GM10266 (cell line): ENCODE results near the gene EHMT1.
A peak's percentile ranks its signal among the peaks of the same experiment; 100 is the strongest.

ENCODE experiments used
- DNase-seq: peaks from one replicate; pipeline ENCODE4 v3.0.0; 2012; ENCODE audit errors: extremely low spot score
- TF ChIP-seq, protein P1 (sequence below): IDR thresholded peaks from 2 replicates; pipeline ENCODE4 v1.5.1; 2012; ENCODE audit warnings: mild to moderate bottlenecking, low read depth; ENCODE audit not compliant: control insufficient read depth, insufficient read depth; ENCODE audit errors: missing control alignments

The EHMT1 gene

GRCh38 chr9:137604345-137605086 lies 14.3 kb upstream of the EHMT1 start:
- TF ChIP-seq, protein P1, sequence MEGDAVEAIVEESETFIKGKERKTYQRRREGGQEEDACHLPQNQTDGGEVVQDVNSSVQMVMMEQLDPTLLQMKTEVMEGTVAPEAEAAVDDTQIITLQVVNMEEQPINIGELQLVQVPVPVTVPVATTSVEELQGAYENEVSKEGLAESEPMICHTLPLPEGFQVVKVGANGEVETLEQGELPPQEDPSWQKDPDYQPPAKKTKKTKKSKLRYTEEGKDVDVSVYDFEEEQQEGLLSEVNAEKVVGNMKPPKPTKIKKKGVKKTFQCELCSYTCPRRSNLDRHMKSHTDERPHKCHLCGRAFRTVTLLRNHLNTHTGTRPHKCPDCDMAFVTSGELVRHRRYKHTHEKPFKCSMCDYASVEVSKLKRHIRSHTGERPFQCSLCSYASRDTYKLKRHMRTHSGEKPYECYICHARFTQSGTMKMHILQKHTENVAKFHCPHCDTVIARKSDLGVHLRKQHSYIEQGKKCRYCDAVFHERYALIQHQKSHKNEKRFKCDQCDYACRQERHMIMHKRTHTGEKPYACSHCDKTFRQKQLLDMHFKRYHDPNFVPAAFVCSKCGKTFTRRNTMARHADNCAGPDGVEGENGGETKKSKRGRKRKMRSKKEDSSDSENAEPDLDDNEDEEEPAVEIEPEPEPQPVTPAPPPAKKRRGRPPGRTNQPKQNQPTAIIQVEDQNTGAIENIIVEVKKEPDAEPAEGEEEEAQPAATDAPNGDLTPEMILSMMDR, result no peak
- no peak for DNase-seq

DNA sequence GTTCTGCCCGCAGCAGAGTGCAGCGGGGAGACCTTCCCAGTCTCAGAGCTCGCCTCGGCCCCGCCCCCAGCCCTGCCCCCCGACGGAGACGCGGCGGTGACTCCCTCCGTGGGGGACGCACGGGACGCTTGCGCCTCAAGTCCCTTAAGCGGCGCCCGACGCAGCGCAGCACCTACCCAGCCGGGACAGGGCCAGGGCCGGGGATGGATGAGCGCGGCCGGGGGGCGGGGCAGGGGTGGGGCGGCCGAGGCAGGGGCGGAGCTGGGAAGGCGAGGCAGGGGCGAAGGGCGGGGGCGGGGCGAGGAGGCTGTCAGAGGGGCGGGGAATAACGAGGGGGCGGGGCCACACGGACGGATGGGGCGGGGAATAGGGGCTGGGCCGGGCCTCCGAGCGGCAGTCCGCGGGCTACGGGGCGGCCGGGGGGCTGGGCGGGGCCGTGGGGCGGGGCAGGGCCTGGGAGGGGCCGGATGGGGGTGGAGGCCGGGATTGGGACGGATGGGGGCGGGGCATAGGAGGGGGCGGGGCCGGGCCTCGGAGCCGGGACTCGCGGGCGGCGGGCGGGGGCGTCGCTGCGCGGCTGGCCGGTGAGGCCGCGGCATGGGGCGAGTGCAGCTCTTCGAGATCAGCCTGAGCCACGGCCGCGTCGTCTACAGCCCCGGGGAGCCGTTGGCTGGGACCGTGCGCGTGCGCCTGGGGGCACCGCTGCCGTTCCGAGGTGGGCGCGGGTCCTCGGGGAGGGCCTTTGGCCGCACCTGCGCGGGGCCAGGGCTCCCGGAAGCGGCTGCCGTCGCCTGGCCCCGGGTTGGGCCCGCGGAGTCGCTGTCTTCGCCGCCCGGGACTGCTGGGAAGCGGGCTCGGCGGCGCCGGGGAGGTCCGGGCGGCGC lies 13.4 kb upstream of the EHMT1 start, which contains the start of gene ARRDC1:
Gene ARRDC1 (plus strand): TSS at position 566 of the 884 bp plus-strand sequence. CDS start 32 bp downstream, at position 598.
- TF ChIP-seq, protein P1, result peak; percentile 9
- DNase-seq, result peak; percentile 100

GRCh38 chr9:137606005-137606621 lies 12.7 kb upstream of the EHMT1 start:
- TF ChIP-seq, protein P1, result no peak
- DNase-seq, result no peak

- DNase-seq, result no peak
- TF ChIP-seq, protein P1, result no peak
These were observed 12.1 kb upstream of the EHMT1 start for GRCh38 chr9:137606734-137607138.

DNA sequence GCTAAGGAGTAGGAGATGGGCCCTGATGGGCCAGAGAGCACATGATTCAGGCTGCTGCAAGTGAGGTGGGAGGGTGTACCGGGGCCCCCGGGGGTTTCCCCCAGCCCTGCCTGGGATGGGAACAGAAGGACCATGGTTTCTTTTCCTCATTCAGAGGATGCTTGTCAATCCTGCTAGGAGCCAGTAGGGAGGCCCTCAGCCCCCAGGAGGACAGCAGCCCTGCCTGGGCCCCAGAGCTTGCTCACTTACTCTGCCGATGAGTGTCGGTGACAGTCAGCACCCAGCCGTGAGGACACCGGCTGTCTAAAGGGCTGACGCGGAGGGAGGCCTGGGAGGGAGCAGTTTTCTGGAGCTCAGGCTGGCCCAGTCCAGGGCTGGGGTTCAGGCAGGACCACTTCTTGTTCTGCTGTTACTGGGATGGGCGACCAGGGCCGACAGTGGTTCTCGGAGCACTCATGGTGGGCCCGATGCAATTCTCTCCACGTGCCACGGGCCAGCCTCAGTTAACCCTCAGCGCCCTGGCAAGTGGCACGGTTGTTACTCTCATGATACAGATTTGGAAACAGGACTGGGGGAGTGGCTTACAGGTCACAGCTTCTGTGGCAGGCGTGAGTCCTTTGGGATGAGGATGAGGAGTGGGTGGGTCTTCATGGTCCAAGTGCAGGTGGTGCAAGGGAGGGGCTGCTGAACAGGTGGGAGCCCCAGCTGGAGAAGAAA lies 11.5 kb upstream of the EHMT1 start:
- no peak for DNase-seq
- TF ChIP-seq, protein P1, result no peak

DNA sequence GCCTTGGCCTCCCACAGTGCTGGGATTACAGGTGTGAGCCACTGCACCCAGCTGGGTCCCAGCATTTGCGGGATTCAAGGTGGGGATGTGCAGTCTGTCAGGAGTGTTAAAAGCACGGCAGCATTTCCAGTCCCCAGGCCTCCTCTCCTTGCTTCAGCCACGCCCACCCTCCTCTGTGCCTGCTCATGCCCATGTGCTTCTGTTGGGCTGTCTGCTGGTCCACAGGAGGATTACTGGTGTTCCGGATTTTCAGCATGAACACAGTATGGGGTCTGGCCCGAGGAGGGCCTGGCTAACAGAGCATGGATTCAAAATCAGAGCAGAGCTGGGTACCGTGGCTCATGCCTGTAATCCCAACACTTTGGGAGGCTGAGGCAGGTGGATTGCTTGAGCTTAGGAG lies 7.9 kb upstream of the EHMT1 start:
- DNase-seq, result no peak
- TF ChIP-seq, protein P1, result no peak
